ENCODE data around the gene C1QL3. TPM values are rescaled to one million over a fixed set of nuclear protein-coding genes. Genes with fewer than 3 reads are reported as not detected.

C1QL3 gene
- total and polyA plus RNA-seq, 9 donors: 0.07 to 0.11 TPM; not detected in 7

DNA sequence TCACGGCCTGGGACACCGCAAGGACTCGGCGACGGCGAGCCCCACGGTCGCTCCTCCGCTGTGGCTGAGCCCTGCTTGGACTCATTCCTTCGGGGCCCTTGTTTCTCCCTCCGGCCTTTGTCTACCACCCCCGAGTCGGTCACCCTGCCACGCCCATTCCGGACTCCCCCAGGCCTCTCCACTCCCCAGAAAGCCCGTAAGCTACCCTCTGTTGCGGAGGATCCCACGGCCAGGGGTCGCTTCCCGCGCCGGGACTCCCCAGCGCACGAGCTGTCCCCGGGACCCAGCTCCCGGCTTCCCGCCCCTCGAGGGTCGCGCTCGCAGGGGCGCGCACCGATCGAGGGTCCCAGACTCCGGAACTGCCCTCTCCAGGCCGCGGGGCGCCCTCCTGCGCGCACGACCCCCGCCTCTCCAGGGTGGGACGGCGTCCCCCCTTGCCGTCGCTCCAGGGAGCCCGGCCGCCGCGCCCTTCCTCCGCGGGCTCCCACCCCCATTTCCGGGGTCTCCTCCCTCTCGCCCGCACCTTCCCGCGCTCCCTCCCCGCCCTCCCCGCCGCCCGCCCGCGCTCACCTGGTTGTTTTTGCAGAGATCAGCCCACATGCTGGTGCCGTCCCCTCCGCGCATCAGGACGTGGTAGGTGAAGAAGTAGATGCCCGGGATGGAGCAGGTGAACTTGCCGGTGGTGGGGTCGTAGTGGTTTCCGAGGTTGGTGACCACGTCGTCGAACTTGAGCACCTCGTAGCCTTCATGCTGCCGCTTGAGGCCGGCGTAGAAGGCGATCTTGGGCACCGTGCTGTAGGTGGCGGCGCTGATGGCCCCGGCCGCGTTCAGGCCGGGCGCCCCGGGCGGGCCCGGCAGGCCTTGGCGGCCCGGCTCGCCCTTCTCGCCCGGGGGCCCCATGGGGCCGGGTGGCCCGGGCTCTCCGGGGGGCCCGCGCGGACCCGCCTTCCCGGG lies 1.5 kb downstream of the C1QL3 start:
- Histone ChIP-seq H3K36me3 (no peaks in the 10 kb centered on the region), H3K9me3 (no peaks in the 10 kb centered on the region), H3K27me3 (no peaks in the 10 kb centered on the region), H3K4me3 (no peak overlapping the region), H3K27ac (no peak overlapping the region), H3K4me1 (ENCODE audit: insufficient read depth) (peaks cover 8% of the 10 kb centered on the region)
- intact Hi-C loops (cut with DNase I): no loop called here
- 1 to 3% (median 2%) methylated on average over 72 to 104 of the region's 104 CpGs for WGBS, 3 donors
- DNase-seq: no peak
- TF ChIP-seq POLR2A (IDR thresholded peaks at IDR 0.05) (no peak), EP300 (IDR thresholded peaks at IDR 0.05) (no peak)
- TF ChIP-seq, protein P1, sequence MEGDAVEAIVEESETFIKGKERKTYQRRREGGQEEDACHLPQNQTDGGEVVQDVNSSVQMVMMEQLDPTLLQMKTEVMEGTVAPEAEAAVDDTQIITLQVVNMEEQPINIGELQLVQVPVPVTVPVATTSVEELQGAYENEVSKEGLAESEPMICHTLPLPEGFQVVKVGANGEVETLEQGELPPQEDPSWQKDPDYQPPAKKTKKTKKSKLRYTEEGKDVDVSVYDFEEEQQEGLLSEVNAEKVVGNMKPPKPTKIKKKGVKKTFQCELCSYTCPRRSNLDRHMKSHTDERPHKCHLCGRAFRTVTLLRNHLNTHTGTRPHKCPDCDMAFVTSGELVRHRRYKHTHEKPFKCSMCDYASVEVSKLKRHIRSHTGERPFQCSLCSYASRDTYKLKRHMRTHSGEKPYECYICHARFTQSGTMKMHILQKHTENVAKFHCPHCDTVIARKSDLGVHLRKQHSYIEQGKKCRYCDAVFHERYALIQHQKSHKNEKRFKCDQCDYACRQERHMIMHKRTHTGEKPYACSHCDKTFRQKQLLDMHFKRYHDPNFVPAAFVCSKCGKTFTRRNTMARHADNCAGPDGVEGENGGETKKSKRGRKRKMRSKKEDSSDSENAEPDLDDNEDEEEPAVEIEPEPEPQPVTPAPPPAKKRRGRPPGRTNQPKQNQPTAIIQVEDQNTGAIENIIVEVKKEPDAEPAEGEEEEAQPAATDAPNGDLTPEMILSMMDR (IDR thresholded peaks at IDR 0.05): no peak

DNA sequence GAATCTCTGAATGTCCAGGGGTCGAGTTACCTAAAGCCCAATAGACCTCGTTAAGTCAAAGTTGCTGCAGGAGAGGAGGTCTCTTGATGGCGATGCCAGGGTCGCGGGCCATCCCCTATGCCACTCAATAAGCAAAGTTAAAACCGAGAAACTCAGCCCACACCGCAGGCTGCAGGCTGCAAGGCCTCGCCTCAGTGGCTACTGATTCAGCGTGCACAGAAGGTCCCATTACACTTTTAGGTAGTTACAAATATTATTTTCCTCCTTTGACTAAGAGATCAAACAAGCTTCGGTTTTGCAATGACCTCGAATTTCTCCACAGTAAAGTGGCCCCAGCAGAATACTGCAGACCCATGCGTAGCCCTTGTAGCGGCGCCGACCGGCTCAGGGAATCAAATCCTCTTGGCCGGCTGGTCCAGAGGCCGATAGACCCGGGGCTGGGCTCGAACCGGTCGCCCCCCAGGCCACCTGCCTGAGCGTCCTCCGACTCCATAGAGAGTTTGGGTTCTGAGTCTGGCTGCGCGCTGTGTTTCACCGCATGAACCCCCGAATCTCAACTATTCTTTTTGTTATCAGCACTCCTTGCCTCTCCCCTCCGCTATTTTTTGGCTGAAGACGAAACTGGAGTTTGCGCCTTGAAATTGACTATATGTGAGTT lies 2.3 kb downstream of the C1QL3 start:
- no peak for DNase-seq
- 22 to 35% (median 23%) methylated on average over 31 of the region's 31 CpGs for WGBS, 3 donors
- Histone ChIP-seq H3K9me3 (no peaks in the 10 kb centered on the region), H3K4me3 (no peak overlapping the region), H3K27ac (no peak overlapping the region), H3K36me3 (no peaks in the 10 kb centered on the region), H3K27me3 (no peaks in the 10 kb centered on the region), H3K4me1 (ENCODE audit: insufficient read depth) (peaks cover 8% of the 10 kb centered on the region)
- TF ChIP-seq, protein P1 (IDR thresholded peaks at IDR 0.05): no peak
- TF ChIP-seq EP300 (IDR thresholded peaks at IDR 0.05): no peak
- intact Hi-C loops (cut with DNase I): no loop called here

DNA sequence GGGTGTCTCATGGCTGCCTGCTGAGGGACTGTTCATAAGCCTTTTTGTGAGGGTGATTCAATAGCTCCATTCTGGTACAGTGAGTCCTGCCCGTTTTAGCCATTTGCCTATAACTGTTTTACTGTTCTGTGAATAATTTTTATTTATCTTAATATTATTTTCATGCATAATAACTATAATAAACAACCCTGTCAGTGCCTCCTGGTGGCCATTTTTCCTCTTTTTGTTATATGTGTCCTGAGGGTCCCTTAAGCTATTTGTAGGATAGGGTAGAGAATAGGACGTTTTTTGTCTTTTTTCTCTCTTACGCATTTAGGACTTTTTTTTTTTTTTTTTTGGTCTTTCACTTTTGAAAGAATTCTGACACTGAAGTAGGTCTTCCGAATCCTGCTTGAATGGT lies 2.9 kb downstream of the C1QL3 start:
- Histone ChIP-seq H3K27ac (no peak overlapping the region), H3K4me1 (ENCODE audit: insufficient read depth) (peaks cover 8% of the 10 kb centered on the region), H3K9me3 (no peaks in the 10 kb centered on the region), H3K27me3 (no peaks in the 10 kb centered on the region), H3K4me3 (no peak overlapping the region), H3K36me3 (no peaks in the 10 kb centered on the region)
- no peak for TF ChIP-seq POLR2A (IDR thresholded peaks at IDR 0.05)
- TF ChIP-seq, protein P1 (IDR thresholded peaks at IDR 0.05): no peak
- TF ChIP-seq EP300 (IDR thresholded peaks at IDR 0.05): no peak
- DNase-seq: no peak
- WGBS, 3 donors: 61 to 70% (median 68%) methylated on average over 4 of the region's 4 CpGs
- intact Hi-C loops (cut with DNase I): no loop called here

DNA sequence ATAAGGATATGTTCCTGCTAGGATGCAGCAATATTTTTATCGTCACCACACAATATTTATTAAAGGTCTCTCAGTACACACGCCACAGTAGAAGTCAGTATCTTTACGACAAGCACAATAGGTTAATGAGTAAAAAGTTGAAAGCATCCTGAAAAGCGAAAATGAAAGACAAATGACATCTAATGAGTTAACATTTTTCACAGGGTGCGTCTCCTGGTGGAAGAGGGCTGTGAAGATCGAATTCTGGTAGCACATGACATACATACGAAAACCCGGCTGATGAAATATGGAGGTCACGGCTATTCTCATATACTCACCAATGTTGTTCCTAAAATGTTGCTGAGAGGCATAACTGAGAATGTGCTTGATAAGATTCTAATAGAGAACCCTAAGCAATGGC lies 10.8 kb downstream of the C1QL3 start:
- no peaks in the 10 kb centered on the region for H3K27me3 ChIP-seq
- H3K36me3 ChIP-seq: no peaks in the 10 kb centered on the region
- intact Hi-C loops (cut with DNase I): no loop called here
- no peaks in the 10 kb centered on the region for H3K9me3 ChIP-seq
- 85 to 88% (median 86%) methylated on average over 9 of the region's 9 CpGs for WGBS, 3 donors
- no peak for DNase-seq
- H3K4me3 ChIP-seq: no peak overlapping the region
- no peaks in the 10 kb centered on the region for H3K4me1 ChIP-seq (ENCODE audit: insufficient read depth)
- H3K27ac ChIP-seq: no peak overlapping the region
- TF ChIP-seq, protein P1 (IDR thresholded peaks at IDR 0.05): no peak
- TF ChIP-seq POLR2A (IDR thresholded peaks at IDR 0.05) (no peak), EP300 (IDR thresholded peaks at IDR 0.05) (no peak)

All from ovary (tissue), 9 donors.